HG02943 (cell line): ENCODE results near the gene SLC35F3.
A peak's percentile ranks its signal among the peaks of the same experiment; 100 is the strongest.

Experiments used
- ATAC-seq: cut with Tn5 transposase; IDR thresholded peaks from one replicate; pipeline ENCODE4 v1.9.1; 2021; ENCODE audit warnings: mild to moderate bottlenecking, low read depth, moderate library complexity; ENCODE audit not compliant: unreplicated experiment

SLC35F3 gene

DNA sequence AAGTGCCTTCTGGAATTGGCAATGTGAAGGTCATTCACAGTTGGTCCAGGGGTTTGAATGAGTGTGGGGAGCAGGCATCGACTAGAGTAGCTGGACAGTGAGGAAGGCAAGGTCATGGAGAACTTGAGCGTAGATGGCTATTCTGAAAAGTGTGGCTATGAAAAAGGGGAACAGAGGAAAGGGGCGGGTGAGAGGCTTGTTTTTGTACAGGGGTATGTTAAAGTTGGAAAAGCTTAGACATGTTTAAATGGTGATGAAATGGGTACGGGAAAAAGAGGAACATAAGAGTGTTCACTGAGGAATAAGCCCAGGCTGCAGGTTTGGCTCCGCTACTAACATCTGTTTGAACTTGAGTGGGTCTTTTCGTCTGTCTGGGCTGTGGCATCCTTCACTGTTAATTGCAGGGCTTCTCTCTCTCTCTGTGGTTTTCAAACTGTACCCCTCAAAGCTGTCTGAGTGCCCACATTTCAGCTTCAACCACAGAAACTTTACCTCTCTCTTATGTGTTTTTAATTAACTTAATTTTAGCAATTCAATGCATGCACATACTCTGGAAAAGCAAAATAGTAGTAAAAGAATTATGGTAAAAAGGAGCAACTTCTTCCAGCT, 398.0 kb downstream of the SLC35F3 start:
- ATAC-seq, result no peak

DNA sequence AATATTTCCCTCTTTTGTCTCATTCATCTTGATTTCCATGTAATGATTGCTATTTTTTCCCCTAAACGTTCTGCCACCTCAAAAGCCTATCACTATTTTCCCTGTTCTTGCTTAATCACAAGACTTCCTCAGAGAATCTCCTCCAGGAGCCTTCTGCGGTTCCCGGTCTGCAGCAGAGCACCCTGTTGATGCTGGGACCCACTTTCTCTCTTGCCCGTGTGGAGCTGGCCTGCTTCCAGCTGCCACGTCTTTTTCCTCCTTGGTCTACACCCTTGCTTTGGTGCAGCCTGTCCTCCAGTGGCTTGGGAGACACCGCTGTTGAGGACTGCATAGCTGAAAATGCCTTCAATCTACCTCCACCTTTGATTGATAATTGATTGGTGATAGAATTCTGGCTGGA, 398.8 kb downstream of the SLC35F3 start:
- ATAC-seq, result no peak

DNA sequence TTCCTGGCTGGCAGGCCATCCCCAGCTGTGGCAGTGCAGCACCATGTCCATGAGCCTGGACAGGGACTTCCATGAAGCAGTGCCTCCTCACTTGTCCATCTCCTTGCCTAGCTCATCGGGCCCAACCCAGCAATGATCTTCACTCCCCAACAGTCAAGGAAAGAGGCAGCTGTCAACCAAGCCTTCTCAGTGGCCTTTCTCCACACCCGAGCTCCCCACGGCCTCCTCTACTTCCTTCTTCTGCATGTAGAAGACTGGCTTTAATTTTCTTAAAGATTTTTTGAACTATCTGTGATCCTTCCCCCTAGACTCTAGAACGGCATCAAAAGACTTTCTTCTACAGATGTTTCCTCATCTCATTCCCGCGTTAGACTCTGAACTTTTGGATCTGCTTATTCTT, 403.2 kb downstream of the SLC35F3 start:
- ATAC-seq, result no peak

DNA sequence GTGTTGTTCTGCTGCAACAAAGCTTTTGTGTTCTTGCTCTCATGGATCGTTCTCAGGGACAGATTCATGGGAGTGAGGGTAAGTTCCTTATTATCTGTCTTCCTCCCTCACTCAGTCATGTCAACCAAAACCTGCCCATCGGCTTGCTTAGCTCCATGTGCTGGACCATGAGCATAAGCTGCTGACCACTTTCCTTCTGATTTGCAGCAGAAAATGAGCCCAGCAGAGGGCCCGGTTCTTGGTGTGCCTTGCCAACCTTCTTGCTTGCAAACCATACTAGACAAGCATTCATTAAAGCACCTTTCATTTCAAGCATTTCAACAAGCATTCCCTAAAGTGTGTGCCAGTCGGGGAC, 404.7 kb downstream of the SLC35F3 start:
- no peak for ATAC-seq

DNA sequence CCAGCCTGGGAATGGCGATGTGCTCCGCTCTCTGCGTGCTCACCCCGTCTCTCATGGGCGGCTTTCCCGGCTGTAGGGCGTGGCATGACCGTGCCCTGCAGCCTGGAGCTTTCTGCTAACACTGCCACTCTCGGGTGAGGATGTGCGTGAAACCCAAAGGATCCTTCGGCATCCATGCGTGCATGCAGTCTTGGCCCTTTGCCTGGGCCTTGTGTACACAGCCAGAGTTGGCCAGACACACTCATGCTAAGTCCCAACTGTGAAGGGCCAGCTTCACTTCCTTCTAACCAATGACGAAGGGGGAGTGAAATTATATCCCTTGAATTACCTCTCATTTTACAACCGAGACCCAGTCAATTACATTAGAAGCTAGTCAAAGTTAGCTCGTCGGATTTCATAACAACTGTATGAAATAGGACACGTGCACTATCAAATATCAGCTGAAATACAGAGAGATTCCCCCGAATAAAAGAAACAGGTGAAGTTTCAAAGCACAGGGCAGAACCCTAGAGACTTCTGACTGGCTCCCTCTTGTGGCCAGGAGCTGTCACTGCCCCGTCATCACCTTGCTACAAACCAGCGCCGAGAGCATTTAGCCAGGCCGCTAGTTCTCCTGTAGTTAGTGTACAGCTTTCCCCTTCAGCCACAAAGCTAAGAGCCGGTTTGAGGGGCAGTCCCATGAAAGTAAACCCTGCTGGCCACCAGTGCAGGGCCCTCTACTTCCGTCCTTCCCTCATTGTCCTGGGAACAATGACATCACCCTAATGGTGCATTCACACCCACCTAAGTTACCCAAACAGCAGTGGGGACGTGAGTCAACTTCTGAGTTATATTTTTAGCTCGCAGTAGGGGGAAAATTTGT, 405.4 kb downstream of the SLC35F3 start:
- ATAC-seq, result peak; percentile 93

DNA sequence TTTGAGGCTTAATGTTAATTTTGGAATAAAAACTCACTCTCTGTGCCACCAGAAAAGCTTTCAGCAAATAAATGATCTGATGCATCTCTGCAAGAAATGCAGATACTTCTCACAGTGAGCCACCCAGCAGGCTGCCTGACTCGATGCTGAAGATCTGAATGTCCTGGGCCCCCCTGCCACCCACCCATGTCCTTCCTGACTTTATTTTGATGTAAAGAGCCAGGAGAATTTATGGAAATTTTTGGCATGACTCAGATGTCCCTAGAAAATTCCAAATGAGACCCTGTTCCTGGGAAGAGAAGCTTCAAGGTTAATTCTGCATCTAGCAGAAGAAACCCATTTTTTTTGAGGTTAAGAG, 406.0 kb downstream of the SLC35F3 start:
- no peak for ATAC-seq

DNA sequence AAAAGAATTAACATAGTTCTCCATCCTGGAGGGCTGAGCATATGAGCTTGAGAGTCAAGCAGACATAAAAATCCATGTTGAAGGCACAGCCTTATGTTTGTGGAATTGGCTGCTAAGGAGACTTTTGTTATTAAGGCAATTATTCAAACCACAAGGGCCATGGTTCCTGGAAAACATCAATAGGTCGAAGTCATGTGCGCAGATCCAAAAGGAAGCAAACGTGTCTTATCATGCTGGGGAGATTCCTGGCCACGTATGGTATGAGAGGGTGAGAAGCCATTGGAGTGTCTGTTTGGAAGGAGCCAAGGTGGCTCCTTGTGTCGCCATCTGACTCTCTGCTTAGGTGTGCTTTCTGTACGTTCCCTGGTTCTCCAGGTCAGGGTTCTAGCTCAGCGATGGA, 406.9 kb downstream of the SLC35F3 start:
- ATAC-seq, result no peak

DNA sequence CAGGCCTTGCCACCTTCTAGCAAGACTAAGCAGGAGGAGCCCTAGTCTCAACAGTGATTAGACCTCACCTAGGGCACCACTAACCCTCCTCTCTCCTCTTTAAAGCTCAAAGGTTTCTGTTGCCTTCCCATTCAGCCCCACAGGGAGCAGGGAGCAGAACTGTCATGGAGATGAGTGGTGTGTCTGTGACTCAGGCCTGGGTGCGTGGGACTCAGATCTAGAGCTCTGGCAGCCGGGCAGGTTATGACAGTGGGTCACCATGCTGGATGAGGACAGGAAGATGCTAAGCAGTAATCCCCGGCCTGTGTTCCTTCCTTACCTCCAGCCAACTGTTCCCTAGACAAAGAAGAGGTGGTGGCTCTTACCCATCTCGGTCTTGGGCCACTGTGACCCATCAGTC, 408.7 kb downstream of the SLC35F3 start:
- ATAC-seq, result no peak

DNA sequence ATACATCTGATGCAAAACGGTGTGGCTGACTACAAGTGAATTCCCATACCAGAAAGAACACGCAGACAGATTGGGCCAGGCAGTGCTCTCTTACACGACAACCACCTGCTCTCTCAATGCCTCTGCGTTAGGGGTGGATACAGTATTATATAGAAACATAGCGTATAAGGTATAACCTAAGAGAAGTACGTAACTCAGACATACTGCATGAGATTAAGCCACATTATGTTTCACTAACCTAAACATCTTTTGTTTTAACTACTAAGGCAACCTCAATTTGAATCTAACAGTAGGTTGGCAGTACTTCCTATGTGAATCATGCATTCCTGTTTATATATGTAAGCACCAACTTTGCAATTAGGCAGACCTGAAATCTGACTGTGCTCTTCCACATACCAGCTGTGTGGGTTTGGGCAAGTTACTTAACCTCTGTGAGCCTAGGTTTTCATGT, 410.6 kb downstream of the SLC35F3 start:
- ATAC-seq, result no peak

DNA sequence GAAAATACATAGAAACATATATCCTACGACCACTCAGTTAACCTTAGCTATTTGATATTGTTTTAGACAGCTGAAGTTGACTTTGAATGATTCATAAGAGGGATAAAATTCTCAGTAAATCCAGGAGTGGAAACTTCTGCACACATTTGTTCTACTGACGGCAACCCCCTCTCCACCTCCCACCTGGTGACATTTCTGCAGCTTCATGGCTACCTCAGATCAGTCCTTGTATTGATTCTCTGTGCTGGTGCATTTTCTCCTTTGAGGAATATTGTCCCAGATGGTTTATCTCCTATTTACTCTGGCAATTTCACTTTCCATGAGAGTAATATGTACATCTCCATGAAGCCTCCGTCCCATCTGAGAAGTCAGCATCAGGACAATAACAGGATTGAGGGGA, 411.1 kb downstream of the SLC35F3 start:
- ATAC-seq, result no peak

DNA sequence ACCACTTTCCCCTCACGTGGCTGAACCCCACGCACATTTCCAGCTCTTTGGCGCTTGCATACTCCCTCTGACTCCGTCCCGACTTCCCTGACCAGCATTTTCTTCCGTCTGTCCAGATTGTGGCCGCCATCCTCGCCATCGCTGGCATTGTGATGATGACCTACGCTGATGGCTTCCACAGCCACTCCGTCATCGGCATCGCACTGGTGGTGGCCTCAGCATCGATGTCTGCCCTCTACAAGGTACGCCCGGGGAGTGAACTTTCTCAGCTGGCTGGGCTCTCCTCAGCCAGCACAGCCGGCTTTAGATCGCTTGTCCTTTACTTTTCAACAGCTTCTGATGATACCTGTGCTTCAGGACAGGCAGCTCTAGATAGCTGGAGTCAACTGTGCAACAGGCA, 412.0 kb downstream of the SLC35F3 start:
- no peak for ATAC-seq

DNA sequence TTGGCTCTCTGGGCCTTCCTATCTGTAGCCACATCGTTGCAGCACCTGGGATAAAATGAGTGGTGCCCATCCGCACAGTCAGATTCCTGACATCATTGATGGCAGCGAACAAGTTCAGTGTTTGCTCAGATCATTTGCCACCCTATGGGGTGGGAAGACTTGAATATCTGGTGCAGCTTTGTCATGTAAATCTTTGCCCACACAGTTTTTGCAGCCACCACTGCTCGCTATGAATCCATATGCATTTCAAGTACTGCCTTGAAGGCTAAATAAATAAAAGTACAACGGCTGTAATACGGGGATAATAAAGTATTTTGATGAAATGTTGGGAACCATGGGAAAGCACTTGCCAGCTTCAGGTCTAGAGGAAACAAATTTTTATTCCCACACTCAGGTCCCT, 412.5 kb downstream of the SLC35F3 start:
- no peak for ATAC-seq

DNA sequence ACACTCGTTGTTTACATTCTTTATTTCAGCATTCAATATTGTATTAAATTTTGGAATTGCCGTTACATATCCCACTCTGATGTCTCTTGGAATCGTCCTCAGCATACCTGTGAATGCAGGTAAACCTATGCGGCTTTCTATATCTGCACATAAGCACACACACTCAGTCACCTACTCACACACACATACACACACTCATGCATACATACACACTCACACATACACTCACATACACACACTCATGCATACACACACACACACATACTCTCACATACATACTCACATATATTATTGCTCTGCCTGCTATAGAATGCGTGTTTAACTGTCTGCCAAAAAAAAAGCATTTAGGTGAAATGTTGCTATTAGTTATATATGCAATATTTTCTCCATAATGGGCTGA, 415.6 kb downstream of the SLC35F3 start:
- no peak for ATAC-seq

DNA sequence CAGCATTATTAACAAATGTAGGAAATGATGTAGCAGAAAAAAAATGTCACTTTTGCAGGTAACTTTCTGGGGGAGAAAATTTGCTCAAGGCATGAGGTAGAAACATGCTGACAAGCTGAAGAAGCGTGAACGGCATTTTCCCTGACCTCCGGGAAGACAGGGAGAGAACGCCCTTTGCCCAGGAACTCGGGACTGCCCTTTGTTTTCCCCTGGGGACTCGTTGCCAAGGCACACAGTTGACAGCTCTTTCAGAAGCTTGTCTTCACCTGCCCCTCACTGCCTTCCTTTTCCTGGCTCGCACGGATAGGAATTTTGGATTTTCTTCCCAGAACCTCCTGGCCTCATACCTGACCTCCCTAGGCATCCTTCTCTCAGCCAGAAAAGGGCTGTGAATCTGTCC, 416.1 kb downstream of the SLC35F3 start:
- ATAC-seq, result no peak

DNA sequence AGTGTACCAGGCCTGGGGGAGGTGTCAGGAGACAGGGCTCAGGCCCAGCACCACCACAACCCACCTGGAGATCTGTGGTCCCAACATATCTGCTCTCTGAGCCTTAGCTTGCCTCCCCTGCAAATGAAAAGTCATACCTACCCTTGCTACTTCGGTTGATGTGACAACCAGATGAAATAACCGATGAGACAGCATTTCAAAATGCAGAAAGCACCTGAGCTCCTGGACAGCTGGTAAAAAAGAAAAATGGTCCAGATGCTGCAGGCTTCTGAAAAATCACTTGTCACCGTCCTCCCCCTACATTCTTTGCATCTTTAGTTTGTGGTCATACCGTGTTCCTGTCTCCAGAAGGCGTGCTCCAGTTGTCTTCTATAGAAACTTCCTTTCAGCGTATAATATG, 416.8 kb downstream of the SLC35F3 start:
- ATAC-seq, result no peak

DNA sequence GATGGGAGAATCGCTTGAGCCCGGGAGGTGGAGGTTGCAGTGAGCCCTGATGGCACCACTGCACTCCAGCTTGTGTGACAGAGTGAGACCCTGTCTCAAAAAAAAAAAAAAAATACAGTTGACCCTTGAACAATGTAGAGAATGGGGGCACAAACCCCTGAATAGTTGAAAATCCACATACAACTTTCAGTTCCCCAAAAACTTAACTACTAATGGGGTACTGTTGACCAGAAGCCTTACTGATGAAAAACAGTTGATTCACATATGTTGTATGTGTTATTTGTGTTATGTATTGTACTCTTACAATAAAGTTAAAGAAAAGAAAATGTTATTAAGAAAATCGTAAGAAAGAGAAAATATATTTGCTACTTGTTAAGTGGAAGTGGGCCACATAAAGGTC, 417.6 kb downstream of the SLC35F3 start:
- ATAC-seq, result no peak

DNA sequence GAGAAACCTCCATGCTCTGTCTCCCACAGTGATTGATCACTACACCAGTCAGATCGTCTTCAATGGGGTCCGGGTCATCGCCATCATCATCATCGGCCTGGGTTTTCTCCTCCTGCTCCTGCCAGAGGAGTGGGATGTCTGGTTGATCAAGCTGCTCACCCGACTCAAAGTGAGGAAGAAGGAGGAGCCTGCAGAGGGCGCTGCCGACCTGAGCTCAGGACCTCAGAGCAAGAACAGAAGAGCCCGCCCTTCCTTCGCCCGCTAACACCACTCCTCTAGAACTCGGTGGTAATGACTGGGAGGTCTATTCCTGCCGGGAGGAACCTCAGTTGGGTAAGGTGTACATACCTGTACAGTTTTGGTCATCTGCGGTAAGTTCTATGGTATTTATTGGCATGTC, 418.5 kb downstream of the SLC35F3 start:
- no peak for ATAC-seq

DNA sequence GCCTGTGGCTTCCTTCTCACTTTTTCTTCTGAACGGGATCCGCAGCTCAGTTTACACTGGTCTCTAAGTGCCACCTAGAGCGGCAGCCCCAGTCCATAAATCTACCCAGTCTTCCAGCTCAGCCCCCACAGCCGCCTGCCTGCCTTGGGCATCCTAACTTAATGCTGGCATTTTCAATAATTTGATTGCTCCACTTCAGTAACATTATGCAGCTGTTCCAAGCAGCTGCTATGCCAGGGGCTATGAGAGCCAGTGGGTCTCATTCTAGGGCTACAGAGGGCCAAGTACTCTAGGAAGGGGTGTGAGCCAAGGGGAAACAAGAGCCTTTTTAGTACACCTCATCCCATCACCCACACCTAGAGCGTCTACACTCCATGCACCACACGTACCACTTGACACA, 420.3 kb downstream of the SLC35F3 start:
- ATAC-seq, result no peak

DNA sequence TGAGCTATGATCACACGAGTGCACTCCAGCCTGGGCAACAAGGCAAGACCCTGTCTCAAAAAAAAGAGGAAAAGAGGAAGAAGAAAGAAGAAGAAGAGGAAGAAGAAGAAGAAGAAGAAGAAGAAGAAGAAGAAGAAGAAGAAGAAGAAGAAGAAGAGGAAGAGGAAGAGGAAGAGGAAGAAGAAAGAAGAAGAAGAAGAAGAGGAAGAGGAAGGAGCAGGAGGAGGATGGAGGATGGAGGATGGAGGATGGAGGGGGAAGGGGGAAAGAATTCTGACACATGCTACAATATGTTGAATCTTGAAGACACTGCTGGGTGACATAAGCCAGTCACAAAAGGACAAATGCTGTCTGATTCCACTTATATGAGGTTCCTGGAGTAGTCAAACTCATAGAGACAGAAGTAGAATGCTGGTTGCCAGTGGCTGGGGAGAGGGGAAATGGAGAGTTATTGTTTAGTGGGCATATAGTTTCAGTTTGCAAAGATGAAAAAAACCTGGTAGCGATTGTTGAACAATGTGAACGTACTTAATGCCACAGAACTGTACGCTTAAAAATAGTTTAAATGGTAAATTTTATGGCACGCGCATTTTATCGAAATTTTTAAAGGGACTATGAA, 421.5 kb downstream of the SLC35F3 start:
- no peak for ATAC-seq

DNA sequence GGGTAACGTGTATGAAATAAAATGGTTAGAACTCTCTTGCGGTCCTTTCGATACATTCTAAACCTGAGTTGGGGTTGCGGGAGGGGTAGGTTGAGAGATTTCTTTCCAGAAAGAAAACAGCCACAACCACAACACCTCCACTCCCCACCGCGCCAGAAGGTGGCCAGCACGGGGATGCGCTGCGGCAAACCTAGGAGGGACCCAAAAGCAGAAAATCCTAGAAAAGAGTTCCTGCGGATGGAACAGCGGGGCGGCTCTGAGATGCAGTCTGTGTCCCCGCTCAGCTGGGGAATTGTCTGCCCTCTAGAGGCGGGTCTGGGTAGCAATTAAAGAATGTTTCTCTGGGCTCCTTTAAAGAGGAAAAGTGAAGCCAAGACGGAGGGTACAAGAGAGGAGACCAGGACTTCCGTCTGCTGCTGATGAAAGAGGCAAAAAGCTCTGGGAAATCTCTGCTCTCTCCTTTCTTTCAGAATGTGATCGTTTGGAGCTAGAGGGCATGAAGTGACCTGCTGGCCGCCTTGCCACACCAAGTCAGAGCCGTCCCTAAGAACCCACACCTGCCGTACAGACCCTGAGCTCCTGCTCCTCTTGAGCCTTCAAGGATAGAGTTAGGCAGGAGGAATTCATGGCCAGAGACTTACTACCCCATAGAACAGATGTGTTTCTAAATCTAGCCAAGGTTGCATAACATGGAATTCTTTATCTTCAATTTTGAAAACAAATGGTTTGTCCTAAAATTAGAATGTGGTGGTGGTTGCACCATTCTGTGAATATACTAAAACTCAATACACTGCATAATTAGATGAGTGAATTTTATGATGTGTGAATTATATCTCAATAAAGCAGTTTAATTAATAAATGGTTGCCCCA, 422.3 kb downstream of the SLC35F3 start:
- no peak for ATAC-seq

DNA sequence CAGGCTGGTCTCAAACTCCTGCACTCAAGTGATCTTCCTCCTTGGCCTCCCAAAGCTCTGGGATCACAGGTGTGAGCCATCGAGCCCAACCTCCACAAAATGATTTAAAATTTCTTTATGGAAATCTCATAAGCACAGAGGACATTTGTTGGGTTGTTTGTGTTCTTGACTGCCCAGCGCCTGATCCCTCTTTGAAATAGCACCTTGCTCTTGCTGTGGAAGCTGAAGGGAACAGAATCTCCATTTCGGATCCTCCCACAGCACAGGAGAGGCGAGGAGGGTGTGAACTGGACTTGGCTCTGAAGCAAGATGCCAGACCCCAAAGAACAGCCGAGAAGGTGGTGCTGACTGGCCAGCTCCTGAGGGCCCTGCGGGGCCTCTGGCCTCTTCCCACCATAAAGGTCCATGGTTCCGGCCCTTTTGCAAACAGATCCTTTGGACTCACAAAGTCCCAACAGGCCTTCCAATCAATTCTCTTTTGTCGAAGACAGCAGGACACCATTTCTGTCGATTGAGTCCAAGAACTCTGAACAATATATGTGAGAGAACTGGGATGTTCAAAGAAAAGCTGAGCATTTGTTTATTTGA, 423.2 kb downstream of the SLC35F3 start:
- ATAC-seq, result no peak
